Measurements from ENCODE around the gene AKAP6. TPM values are rescaled to one million over a fixed set of nuclear protein-coding genes. Genes with fewer than 3 reads are reported as not detected.

Gene AKAP6
- total RNA-seq, 1 experiment from 2014 or later = 1.1 TPM

DNA sequence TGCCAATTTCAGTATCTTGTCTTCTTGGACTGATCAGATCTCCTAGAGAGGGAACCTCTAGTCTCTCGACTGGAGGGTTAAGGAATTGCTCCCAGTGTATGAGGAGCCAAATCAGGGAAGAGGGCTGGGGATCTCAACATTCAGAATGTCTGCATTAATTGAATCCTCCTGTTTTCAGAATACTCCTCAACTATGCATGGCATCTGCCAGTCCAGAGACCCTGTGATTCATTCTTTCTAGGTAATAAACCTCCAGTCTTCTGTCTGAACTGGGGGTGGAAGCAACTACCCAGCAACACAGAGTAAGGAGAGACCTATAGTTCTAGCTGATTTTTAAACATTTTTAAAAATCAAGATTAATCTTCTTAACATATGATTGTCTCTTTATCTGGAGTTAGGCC lies 92.7 kb downstream of the AKAP6 start:
- Histone ChIP-seq H2BK5ac (ENCODE audit: insufficient read length, low read length) (no peak overlapping the region), H4K8ac (replicated peaks; ENCODE audit: insufficient read length, low read depth, low read length) (no peak overlapping the region), H2BK120ac (ENCODE audit: low read depth, low read length, poor library complexity, severe bottlenecking) (no peak overlapping the region), H3K27me3 (ENCODE audit: insufficient read depth, low read length) (no peaks in the 10 kb centered on the region), H3K9me3 (ENCODE audit: control insufficient read depth, low read depth, low read length) (no peaks in the 10 kb centered on the region), H2AFZ (ENCODE audit: low read length) (no peak overlapping the region), H3T11ph (ENCODE audit: low read length) (no peak overlapping the region), H3K27ac (ENCODE audit: insufficient read length, low read depth, low read length) (no peak overlapping the region), H3K56ac (ENCODE audit: insufficient read length, low read depth, low read length) (no peak overlapping the region), H2BK20ac (ENCODE audit: low read depth, low read length, poor library complexity, severe bottlenecking) (no peak overlapping the region), H3K9ac (ENCODE audit: extremely low read depth, insufficient read length, low read length) (no peak overlapping the region), H3K4ac (ENCODE audit: low read depth, low read length) (no peak overlapping the region), H3K79me2 (ENCODE audit: insufficient read depth, low read length) (no peaks in the 10 kb centered on the region), H4K91ac (ENCODE audit: insufficient read length, low read depth, low read length) (no peak overlapping the region), H3K79me1 (ENCODE audit: insufficient read depth, low read depth, low read length, poor library complexity, severe bottlenecking) (no peaks in the 10 kb centered on the region), H3K14ac (ENCODE audit: insufficient read depth, low read length) (no peak overlapping the region), H2AK5ac (ENCODE audit: insufficient read length, low read length) (no peak overlapping the region), H3K23me2 (ENCODE audit: insufficient read length, low read depth, low read length, poor library complexity, severe bottlenecking) (no peaks in the 10 kb centered on the region), H2BK15ac (ENCODE audit: low read depth, low read length) (no peak overlapping the region), H3K23ac (ENCODE audit: insufficient read length, low read depth, low read length) (no peak overlapping the region), H3K18ac (ENCODE audit: insufficient read length, low read depth, low read length) (no peak overlapping the region), H3K4me1 (ENCODE audit: insufficient read depth, low read length) (no peaks in the 10 kb centered on the region), H3K4me2 (ENCODE audit: insufficient read depth, insufficient read length, low read length) (no peak overlapping the region), H4K5ac (ENCODE audit: insufficient read length, low read depth, low read length) (no peak overlapping the region), H4K20me1 (ENCODE audit: control insufficient read depth, insufficient read depth, insufficient read length) (no peaks in the 10 kb centered on the region), H2BK12ac (ENCODE audit: insufficient read length, low read depth, low read length) (no peak overlapping the region)
- no CpG with 5 or more reads among the region's 1 CpG for WGBS (ENCODE audit: extremely low coverage, insufficient read length, low lambda C conversion rate)
- Mint-ChIP-seq H3K4me3 (no peak overlapping the region), H3K4me1 (peaks cover 6 to 8% of the 10 kb centered on the region in 2 experiments), H3K36me3 (ENCODE audit: insufficient read depth in 1 of 3, low read depth in 3 of 3) (peaks cover 3 to 17% (median 10%) of the 10 kb centered on the region in 3 experiments; a peak in 6 of 7 replicates), H3K9me3 (peaks cover 17 to 18% of the 10 kb centered on the region in 2 experiments; a peak in 4 of 5 replicates), H3K27me3 (ENCODE audit: low read depth) (no peaks in the 10 kb centered on the region), H3K27ac (no peak overlapping the region)
- TF ChIP-seq, protein P1, sequence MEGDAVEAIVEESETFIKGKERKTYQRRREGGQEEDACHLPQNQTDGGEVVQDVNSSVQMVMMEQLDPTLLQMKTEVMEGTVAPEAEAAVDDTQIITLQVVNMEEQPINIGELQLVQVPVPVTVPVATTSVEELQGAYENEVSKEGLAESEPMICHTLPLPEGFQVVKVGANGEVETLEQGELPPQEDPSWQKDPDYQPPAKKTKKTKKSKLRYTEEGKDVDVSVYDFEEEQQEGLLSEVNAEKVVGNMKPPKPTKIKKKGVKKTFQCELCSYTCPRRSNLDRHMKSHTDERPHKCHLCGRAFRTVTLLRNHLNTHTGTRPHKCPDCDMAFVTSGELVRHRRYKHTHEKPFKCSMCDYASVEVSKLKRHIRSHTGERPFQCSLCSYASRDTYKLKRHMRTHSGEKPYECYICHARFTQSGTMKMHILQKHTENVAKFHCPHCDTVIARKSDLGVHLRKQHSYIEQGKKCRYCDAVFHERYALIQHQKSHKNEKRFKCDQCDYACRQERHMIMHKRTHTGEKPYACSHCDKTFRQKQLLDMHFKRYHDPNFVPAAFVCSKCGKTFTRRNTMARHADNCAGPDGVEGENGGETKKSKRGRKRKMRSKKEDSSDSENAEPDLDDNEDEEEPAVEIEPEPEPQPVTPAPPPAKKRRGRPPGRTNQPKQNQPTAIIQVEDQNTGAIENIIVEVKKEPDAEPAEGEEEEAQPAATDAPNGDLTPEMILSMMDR (conservative IDR thresholded peaks at IDR 0.05) = no peak
- no peak for DNase-seq

Data from H9 (cell line).